ENCODE data around the gene DRG1.

- TF ChIP-seq CTCF (IDR thresholded peaks at IDR 0.05; ENCODE audit: insufficient read depth, low read length, poor library complexity, severe bottlenecking) (no peak), EZH2phosphoT487 (conservative IDR thresholded peaks at IDR 0.05; ENCODE audit: low read length) (no peak)
These were observed 65.9 kb downstream of the DRG1 start for GRCh38 chr22:31465307-31465706.

Measured in SU-DHL-6 (cell line).